SK-N-SH (cell line): ENCODE data around the gene MLC1. TPM values are rescaled to one million over a fixed set of nuclear protein-coding genes. Genes with fewer than 3 reads are reported as not detected.

Experiments used
- CTCF ChIA-PET: fragments of 300-600, 350-600 bp; formaldehyde crosslinking; extraction: SDS; loops from one replicate; lab custom pipeline; 2021; lab: Yijun Ruan, JAX
- POLR2A ChIA-PET: fragments of 350-600 bp; sonication (Branson Sonifier 250); formaldehyde crosslinking; extraction: SDS; loops from one replicate; lab custom pipeline; 2020; ENCODE audit warnings: antibody characterized with exemption, inconsistent platforms; lab: Yijun Ruan, JAX
- DNase-seq: peaks from one replicate; pipeline ENCODE4 v3.0.0; 2012
- H2AFZ ChIP-seq: fragments of 200-600 bp; sonication (generic); 2 replicates; pipeline ENCODE4 v1.8.1; 2016; ENCODE audit warnings: antibody characterized with exemption, mild to moderate bottlenecking, low read depth
- H3F3A ChIP-seq: fragments of 200-600 bp; sonication (generic); replicated peaks from 2 replicates; pipeline ENCODE3; 2016; ENCODE audit warnings: antibody characterized with exemption, mild to moderate bottlenecking; ENCODE audit not compliant: insufficient read depth
- H3K27ac ChIP-seq, 2 experiments: fragments of 200-500 bp in 1 of 2; fragments of 200-600 bp in 1 of 2; sonication (Bioruptor generic) in 1 of 2; sonication (generic), shearing (Covaris generic) in 1 of 2; 2 replicates each; pipeline versions ENCODE4 v1.5.1 to v1.6.1; 2014 to 2016; ENCODE audit warnings: low read depth in 2 of 2, inconsistent platforms in 1 of 2, low read length in 1 of 2, mild to moderate bottlenecking in 1 of 2, mixed read lengths in 1 of 2
- H3K27me3 ChIP-seq: fragments of 200-600 bp; sonication (generic), shearing (Covaris generic); 2 replicates; pipeline ENCODE4 v1.6.1; 2016; ENCODE audit warnings: mixed run types; ENCODE audit not compliant: insufficient read depth
- H3K36me3 ChIP-seq, 2 experiments: fragments of 200-500 bp in 1 of 2; fragments of 200-600 bp in 1 of 2; sonication (Bioruptor generic) in 1 of 2; sonication (generic) in 1 of 2; replicated peaks in 1 of 2; 2 replicates each; pipeline versions ENCODE3 to v1.5.1; 2014 to 2016; ENCODE audit warnings: low read length in 1 of 2, mild to moderate bottlenecking in 1 of 2; ENCODE audit not compliant: insufficient read depth in 2 of 2, control insufficient read depth in 1 of 2
- H3K4me1 ChIP-seq, 2 experiments: fragments of 200-500 bp in 1 of 2; fragments of 200-600 bp in 1 of 2; sonication (Bioruptor generic) in 1 of 2; sonication (generic), shearing (Covaris generic) in 1 of 2; 2 replicates each; pipeline versions ENCODE4 v1.5.1 to v1.6.1; 2014 to 2016; ENCODE audit warnings: low read depth in 1 of 2, low read length in 1 of 2, mixed run types in 1 of 2; ENCODE audit not compliant: insufficient read depth in 2 of 2, control insufficient read depth in 1 of 2
- H3K4me2 ChIP-seq: fragments of 200-600 bp; sonication (generic), shearing (Covaris generic); 2 replicates; pipeline ENCODE4 v1.6.1; 2017; ENCODE audit warnings: mixed run types
- H3K4me3 ChIP-seq, 2 experiments: fragments of 200-500 bp in 1 of 2; fragments of 200-600 bp in 1 of 2; sonication (Bioruptor generic) in 1 of 2; sonication (generic), shearing (Covaris generic) in 1 of 2; 2 replicates each; pipeline versions ENCODE4 v1.5.1 to v1.8.1; 2014 to 2016; ENCODE audit warnings: low read depth in 2 of 2, inconsistent platforms in 1 of 2, low read length in 1 of 2, mild to moderate bottlenecking in 1 of 2, mixed read lengths in 1 of 2, moderate library complexity in 1 of 2
- H3K79me2 ChIP-seq: fragments of 200-600 bp; sonication (generic); 2 replicates; pipeline ENCODE4 v1.8.1; 2017; ENCODE audit warnings: mild to moderate bottlenecking; ENCODE audit not compliant: insufficient read depth
- H3K9ac ChIP-seq: fragments of 200-600 bp; sonication (generic); 2 replicates; pipeline ENCODE4 v1.6.1; 2017; ENCODE audit warnings: mixed run types
- H3K9me2 ChIP-seq: fragments of 200-600 bp; sonication (generic); 2 replicates; pipeline ENCODE4 v1.6.1; 2017; ENCODE audit warnings: mixed run types
- H3K9me3 ChIP-seq: fragments of 200-600 bp; sonication (generic); 2 replicates; pipeline ENCODE4 v1.6.1; 2017; ENCODE audit warnings: mixed run types, mild to moderate bottlenecking, moderate library complexity
- H4K20me1 ChIP-seq: fragments of 200-600 bp; sonication (generic); 2 replicates; pipeline ENCODE4 v1.6.1; 2017; ENCODE audit warnings: mild to moderate bottlenecking, mixed run types; ENCODE audit not compliant: insufficient read depth
- FOXJ3 ChIP-seq: sonication (generic); formaldehyde crosslinking; IDR thresholded peaks from 2 replicates; pipeline ENCODE4 v1.5.1; 2020; ENCODE audit warnings: mild to moderate bottlenecking, missing genetic modification reagents
- FOXM1 ChIP-seq: IDR thresholded peaks from 2 replicates; pipeline ENCODE4 v1.4.0; 2012; ENCODE audit warnings: low read depth, mild to moderate bottlenecking
- GATA2 ChIP-seq: sonication (generic); formaldehyde crosslinking; IDR thresholded peaks from 2 replicates; pipeline ENCODE4 v1.5.0; 2020; ENCODE audit warnings: mild to moderate bottlenecking, missing genetic modification reagents
- MEF2A ChIP-seq: IDR thresholded peaks from 2 replicates; pipeline ENCODE4 v1.4.0; 2012; ENCODE audit warnings: low read depth, borderline replicate concordance
- NRF1 ChIP-seq: IDR thresholded peaks from 2 replicates; pipeline ENCODE4 v1.6.1; 2012; ENCODE audit warnings: low read depth, mild to moderate bottlenecking, low read length
- POLR2AphosphoS5 ChIP-seq: IDR thresholded peaks from 2 replicates; pipeline ENCODE4 v1.6.1; 2012; ENCODE audit warnings: low read depth, low read length
- SIN3A ChIP-seq: IDR thresholded peaks from 2 replicates; pipeline ENCODE4 v1.6.1; 2012; ENCODE audit warnings: low read depth, mild to moderate bottlenecking, low read length, moderate library complexity, borderline replicate concordance
- TAF1 ChIP-seq: IDR thresholded peaks from 2 replicates; pipeline ENCODE4 v1.6.1; 2012; ENCODE audit warnings: low read depth, mild to moderate bottlenecking, low read length, moderate library complexity, borderline replicate concordance
- TCF12 ChIP-seq: IDR thresholded peaks from 2 replicates; pipeline ENCODE4 v1.4.0; 2012
- YY1 ChIP-seq: IDR thresholded peaks from 2 replicates; pipeline ENCODE4 v1.4.0; 2012; ENCODE audit warnings: low read depth, mild to moderate bottlenecking
- WGBS: methylation state at CpG from one replicate; pipeline ENCODE4 v1.1.6; 2017; ENCODE audit warnings: low lambda C conversion rate; 5-methylcytosine and 5-hydroxymethylcytosine counted together
- polyA plus RNA-seq, 3 experiments: library from polyadenylated mRNA; depleted of rRNA; stranded (reverse); fragments of >200 nt; gene quantifications; 2 replicates each; pipeline ENCODE4 v1.2.3, GENCODE V29; 2012
- TF ChIP-seq, protein P1 (sequence below): fragments of 150-350 bp; IDR thresholded peaks from 2 replicates; pipeline ENCODE4 v1.6.1; 2017; ENCODE audit warnings: antibody characterized with exemption, low read length, low read depth, borderline replicate concordance
- TF ChIP-seq, protein P2 (sequence below): IDR thresholded peaks from 2 replicates; pipeline ENCODE4 v1.4.0; 2012; ENCODE audit warnings: low read depth

Gene MLC1
- polyA plus RNA-seq, 1 of the 3 experiments (the other 2 are of a cell fraction): not detected

DNA sequence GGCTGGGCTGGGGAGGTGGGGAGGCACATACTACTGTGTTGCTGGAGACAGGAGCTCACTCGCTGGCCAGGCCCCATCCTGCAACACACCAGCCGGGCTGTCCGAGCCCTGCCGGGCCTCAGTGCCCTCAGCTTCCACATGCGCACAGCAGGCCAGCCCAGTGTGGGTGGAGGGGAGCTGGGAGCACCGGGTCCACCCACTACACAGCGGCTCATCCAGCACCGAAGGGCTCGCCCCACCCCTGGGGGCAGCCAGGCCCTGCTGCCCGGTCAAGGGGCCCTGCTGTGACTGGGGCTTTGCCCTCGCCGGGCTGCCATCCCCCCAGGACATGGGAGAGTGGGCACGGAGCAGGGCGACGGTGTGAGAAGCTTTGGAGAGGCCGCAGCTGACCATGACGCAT, 36.4 kb downstream of the MLC1 start:
- Histone ChIP-seq H3K9me2 (no peaks in the 10 kb centered on the region), H3K27ac (no peak overlapping the region), H3K4me1 (no peaks in the 10 kb centered on the region), H3K9ac (no peak overlapping the region), H3F3A (no peaks in the 10 kb centered on the region), H3K79me2 (no peaks in the 10 kb centered on the region), H3K4me2 (no peak overlapping the region), H3K36me3 (no peaks in the 10 kb centered on the region), H4K20me1 (no peaks in the 10 kb centered on the region), H3K27me3 (peaks cover 8% of the 10 kb centered on the region), H3K4me3 (no peak overlapping the region), H2AFZ (no peak overlapping the region), H3K9me3 (no peaks in the 10 kb centered on the region)
- TF ChIP-seq SIN3A: no peak
- no peak for DNase-seq
- whole genome bisulfite sequencing: 26% methylated on average over 5 of the region's 17 CpGs
- ChIA-PET POLR2A (no interaction called here), CTCF (interaction anchor here (3.3 kb wide), 1 partner anchor 19 kb away, joined by 12 read pairs; no protein-coding TSS in a partner anchor)

DNA sequence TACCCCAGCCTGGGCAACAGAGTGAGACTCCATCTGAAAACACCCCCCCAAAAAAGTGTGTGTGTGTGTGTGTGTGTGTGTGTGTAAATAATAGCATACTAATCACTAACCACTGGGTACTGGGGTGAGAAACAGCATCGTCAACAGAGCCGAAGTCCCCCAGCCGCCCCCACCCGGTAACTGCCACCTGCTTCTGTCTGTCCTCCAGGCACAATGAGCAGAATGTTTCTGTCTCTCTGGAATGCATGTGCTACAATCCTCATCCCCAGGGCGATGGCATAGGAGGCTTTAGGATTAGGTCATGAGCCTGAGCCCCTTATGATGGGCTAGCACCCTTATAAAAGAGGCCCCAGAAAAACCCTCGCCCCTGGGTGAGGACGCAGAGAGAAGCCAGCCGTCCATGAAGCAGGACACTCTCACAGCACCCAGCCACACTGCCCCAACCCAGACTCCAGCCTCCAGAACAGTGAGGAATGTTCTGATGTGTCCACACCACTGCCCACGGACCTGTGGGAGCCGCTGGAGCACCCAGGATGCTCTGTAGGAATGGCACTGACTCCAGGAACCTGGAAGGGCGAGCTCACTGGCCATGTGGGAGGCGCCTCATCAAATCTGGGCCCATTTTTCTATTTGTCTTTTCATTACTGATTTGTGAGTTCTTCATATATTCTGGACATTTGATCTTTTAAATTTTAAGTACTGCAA, 37.0 kb downstream of the MLC1 start:
- no peaks in the 10 kb centered on the region for H3K4me1 ChIP-seq
- H3K27me3 ChIP-seq: peaks cover 12% of the 10 kb centered on the region
- 76% methylated on average over 9 of the region's 12 CpGs for WGBS
- H3K9me3 ChIP-seq: no peaks in the 10 kb centered on the region
- no peaks in the 10 kb centered on the region for H3K9me2 ChIP-seq
- no peak overlapping the region for H3K9ac ChIP-seq
- no peak overlapping the region for H2AFZ ChIP-seq
- no peaks in the 10 kb centered on the region for H4K20me1 ChIP-seq
- H3K4me3 ChIP-seq: no peak overlapping the region
- H3K4me2 ChIP-seq: no peak overlapping the region
- no peaks in the 10 kb centered on the region for H3K36me3 ChIP-seq
- no peak for TF ChIP-seq TCF12
- no peak for TF ChIP-seq FOXJ3 (CRISPR knock-in tag)
- no peak for TF ChIP-seq GATA2
- no peak for TF ChIP-seq TAF1
- TF ChIP-seq, protein P1, sequence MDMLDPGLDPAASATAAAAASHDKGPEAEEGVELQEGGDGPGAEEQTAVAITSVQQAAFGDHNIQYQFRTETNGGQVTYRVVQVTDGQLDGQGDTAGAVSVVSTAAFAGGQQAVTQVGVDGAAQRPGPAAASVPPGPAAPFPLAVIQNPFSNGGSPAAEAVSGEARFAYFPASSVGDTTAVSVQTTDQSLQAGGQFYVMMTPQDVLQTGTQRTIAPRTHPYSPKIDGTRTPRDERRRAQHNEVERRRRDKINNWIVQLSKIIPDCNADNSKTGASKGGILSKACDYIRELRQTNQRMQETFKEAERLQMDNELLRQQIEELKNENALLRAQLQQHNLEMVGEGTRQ: no peak
- TF ChIP-seq FOXM1: no peak
- TF ChIP-seq MEF2A: no peak
- no peak overlapping the region for H3K27ac ChIP-seq
- no peaks in the 10 kb centered on the region for H3F3A ChIP-seq
- POLR2A ChIA-PET: no interaction called here
- no peaks in the 10 kb centered on the region for H3K79me2 ChIP-seq
- CTCF ChIA-PET: interaction anchor here (0.6 to 3.3 kb wide), 2 partner anchors 18 to 31 kb away, joined by 3 to 12 read pairs; no protein-coding TSS in a partner anchor
- DNase-seq: no peak

DNA sequence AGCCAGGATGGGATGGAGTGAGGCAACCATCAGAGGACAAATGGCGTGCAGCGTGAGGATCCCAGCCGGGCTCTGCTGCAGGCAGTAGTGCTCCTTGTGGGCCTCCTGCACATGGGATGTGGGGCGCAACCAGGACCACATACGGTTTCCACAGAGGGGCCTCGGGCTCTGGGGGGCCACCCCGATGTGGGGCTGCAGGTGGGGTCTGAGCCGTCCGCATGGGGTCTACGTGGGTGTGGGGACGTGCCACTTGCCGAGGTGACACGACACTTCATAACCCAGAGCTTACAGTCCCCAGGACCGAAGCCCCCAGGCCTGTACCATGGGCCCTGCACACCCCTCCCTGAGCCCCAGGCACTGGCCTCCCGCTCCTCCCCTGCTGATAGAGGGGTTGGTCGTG, 37.9 kb downstream of the MLC1 start:
- Histone ChIP-seq H3K36me3 (no peaks in the 10 kb centered on the region), H3K9ac (no peak overlapping the region), H2AFZ (no peak overlapping the region), H3K27me3 (peaks cover 12% of the 10 kb centered on the region), H3K4me3 (no peak overlapping the region), H3K79me2 (no peaks in the 10 kb centered on the region), H4K20me1 (no peaks in the 10 kb centered on the region), H3F3A (no peaks in the 10 kb centered on the region), H3K4me2 (no peak overlapping the region), H3K9me2 (no peaks in the 10 kb centered on the region), H3K4me1 (no peaks in the 10 kb centered on the region), H3K27ac (no peak overlapping the region), H3K9me3 (no peaks in the 10 kb centered on the region)
- 69% methylated on average over 3 of the region's 16 CpGs for WGBS
- POLR2A ChIA-PET: no interaction called here
- DNase-seq: peak; percentile 23
- TF ChIP-seq NRF1 (no peak), POLR2AphosphoS5 (no peak), YY1 (no peak), TAF1 (no peak), GATA2 (no peak), TCF12 (no peak)
- TF ChIP-seq, protein P2, sequence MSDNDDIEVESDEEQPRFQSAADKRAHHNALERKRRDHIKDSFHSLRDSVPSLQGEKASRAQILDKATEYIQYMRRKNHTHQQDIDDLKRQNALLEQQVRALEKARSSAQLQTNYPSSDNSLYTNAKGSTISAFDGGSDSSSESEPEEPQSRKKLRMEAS: no peak
- CTCF ChIA-PET: interaction anchor here (0.6 kb wide), 1 partner anchor 30 kb away, joined by 3 read pairs; no protein-coding TSS in a partner anchor
